ENCODE measurements around the gene FRMD4B. TPM values are rescaled to one million over a fixed set of nuclear protein-coding genes. Genes with fewer than 3 reads are reported as not detected.

Gene FRMD4B
- total and polyA plus RNA-seq, 4 donors: 16.6 to 96.4 (median 39.0) TPM

GRCh38 chr3:69318410-69318809 is 67.5 kb downstream of the FRMD4B start:
- Histone ChIP-seq H3K27me3 (ENCODE audit: control insufficient read depth in 3 of 3, insufficient read depth in 3 of 3, low read length in 2 of 3) (no peaks in the 10 kb centered on the region), H3K9me3 (ENCODE audit: control insufficient read depth in 4 of 4, insufficient read depth in 3 of 4, low read length in 3 of 4) (no peaks in the 10 kb centered on the region), H3K4me1 (ENCODE audit: control insufficient read depth in 5 of 5, insufficient read depth in 5 of 5, low read length in 5 of 5) (peaks cover 0 to 18% (median 3%) of the 10 kb centered on the region in 5 donors), H3K4me3 (no peak overlapping the region), H3K36me3 (ENCODE audit: control insufficient read depth in 4 of 4, insufficient read depth in 4 of 4, low read length in 4 of 4) (peaks cover 0 to 2% (median 0%) of the 10 kb centered on the region in 4 donors), H3K27ac (ENCODE audit: low read depth in 1 of 2, low read length in 1 of 2) (no peak overlapping the region), H3K9ac (ENCODE audit: insufficient read depth in 1 of 2, low read length in 2 of 2) (no peak overlapping the region)
- TF ChIP-seq CTCF (IDR thresholded peaks at IDR 0.05; ENCODE audit: control extremely low read depth, extremely low read depth): no peak
- no peak for DNase-seq
- no peak for ATAC-seq (ENCODE audit: insufficient read depth, low FRiP score)
- 97 to 98% methylated on average over 5 of the region's 5 CpGs for WGBS, 2 donors

- no peaks in the 10 kb centered on the region for H3K9me3 ChIP-seq (ENCODE audit: control insufficient read depth in 4 of 4, insufficient read depth in 3 of 4, low read length in 3 of 4)
- TF ChIP-seq CTCF (IDR thresholded peaks at IDR 0.05; ENCODE audit: control extremely low read depth, extremely low read depth): no peak
- 72 to 88% methylated on average over 4 of the region's 4 CpGs for WGBS, 2 donors
- peaks cover 1 to 6% (median 4%) of the 10 kb centered on the region in 4 donors for H3K36me3 ChIP-seq (ENCODE audit: control insufficient read depth in 4 of 4, insufficient read depth in 4 of 4, low read length in 4 of 4)
- H3K27me3 ChIP-seq (ENCODE audit: control insufficient read depth in 3 of 3, insufficient read depth in 3 of 3, low read length in 2 of 3): no peaks in the 10 kb centered on the region
- H3K27ac ChIP-seq (ENCODE audit: low read depth in 1 of 2, low read length in 1 of 2): no peak overlapping the region
- no peak for ATAC-seq (ENCODE audit: insufficient read depth, low FRiP score)
- H3K9ac ChIP-seq (ENCODE audit: insufficient read depth in 1 of 2, low read length in 2 of 2): no peak overlapping the region
- no peak for DNase-seq
- H3K4me1 ChIP-seq (ENCODE audit: control insufficient read depth in 5 of 5, insufficient read depth in 5 of 5, low read length in 5 of 5): peaks cover 0 to 4% (median 0%) of the 10 kb centered on the region in 5 donors
- H3K4me3 ChIP-seq: no peak overlapping the region
These were observed 72.6 kb downstream of the FRMD4B start for GRCh38 chr3:69313251-69313650.

GRCh38 chr3:69309814-69310213 is 76.1 kb downstream of the FRMD4B start:
- Histone ChIP-seq H3K9me3 (ENCODE audit: control insufficient read depth in 4 of 4, insufficient read depth in 3 of 4, low read length in 3 of 4) (no peaks in the 10 kb centered on the region), H3K4me1 (ENCODE audit: control insufficient read depth in 5 of 5, insufficient read depth in 5 of 5, low read length in 5 of 5) (peaks cover 0 to 10% (median 4%) of the 10 kb centered on the region in 5 donors), H3K27ac (ENCODE audit: low read depth in 1 of 2, low read length in 1 of 2) (no peak overlapping the region), H3K27me3 (ENCODE audit: control insufficient read depth in 3 of 3, insufficient read depth in 3 of 3, low read length in 2 of 3) (no peaks in the 10 kb centered on the region), H3K36me3 (ENCODE audit: control insufficient read depth in 4 of 4, insufficient read depth in 4 of 4, low read length in 4 of 4) (peaks cover 4 to 7% (median 5%) of the 10 kb centered on the region in 4 donors), H3K4me3 (no peak overlapping the region), H3K9ac (ENCODE audit: insufficient read depth in 1 of 2, low read length in 2 of 2) (no peak overlapping the region)
- no peak for TF ChIP-seq CTCF (IDR thresholded peaks at IDR 0.05; ENCODE audit: control extremely low read depth, extremely low read depth)
- 84% methylated on average over 3 of the region's 3 CpGs for WGBS, 2 donors
- ATAC-seq (ENCODE audit: insufficient read depth, low FRiP score) (no peak), DNase-seq (peak in 2 of 3 donors; percentile 25 to 32)
